DMS79 treated with DMSO at 0.1 percent for 48 hours (cell line): ENCODE results near the gene ATP2C1.

Source experiments
- DNase-seq: peaks from one replicate; lab custom pipeline; 2025; lab: John Stamatoyannopoulos, UW

Gene ATP2C1

GRCh38 chr3:130976706-130977105, 82.8 kb downstream of the ATP2C1 start:
- DNase-seq: no peak

- DNase-seq: no peak
These were observed 85.2 kb downstream of the ATP2C1 start for GRCh38 chr3:130979117-130979516.

GRCh38 chr3:130981469-130981868, 87.6 kb downstream of the ATP2C1 start:
- DNase-seq: no peak

- no peak for DNase-seq
These were observed 96.4 kb downstream of the ATP2C1 start for GRCh38 chr3:130990282-130990681.

- no peak for DNase-seq
These were observed 97.2 kb downstream of the ATP2C1 start for GRCh38 chr3:130991126-130991525.

- DNase-seq: peak; percentile 17
These were observed 98.5 kb downstream of the ATP2C1 start for GRCh38 chr3:130992344-130992743.

- DNase-seq: no peak
These were observed 103.4 kb downstream of the ATP2C1 start for GRCh38 chr3:130997289-130997688.

GRCh38 chr3:131001071-131001470, 107.2 kb downstream of the ATP2C1 start:
- DNase-seq: no peak

GRCh38 chr3:131004603-131005002, 110.7 kb downstream of the ATP2C1 start:
- DNase-seq: no peak

GRCh38 chr3:131007256-131007655, 113.4 kb downstream of the ATP2C1 start:
- no peak for DNase-seq

- no peak for DNase-seq
These were observed 113.9 kb downstream of the ATP2C1 start for GRCh38 chr3:131007782-131008181.

- DNase-seq: no peak
These were observed 114.4 kb downstream of the ATP2C1 start for GRCh38 chr3:131008326-131008725.

GRCh38 chr3:131009698-131010097, 115.8 kb downstream of the ATP2C1 start:
- no peak for DNase-seq

GRCh38 chr3:131018970-131019369, 125.1 kb downstream of the ATP2C1 start:
- DNase-seq: no peak

GRCh38 chr3:131020122-131020693, 126.3 kb downstream of the ATP2C1 start:
- no peak for DNase-seq

GRCh38 chr3:131025539-131025938, 131.7 kb downstream of the ATP2C1 start:
- no peak for DNase-seq

GRCh38 chr3:131026321-131027151, 132.7 kb downstream of the ATP2C1 start, which contains the start of the genes ASTE1 and NEK11:
ASTE1 (minus strand) TSS chr3:131026825; CDS start chr3:131025306, 1,519 bp downstream.
NEK11 (plus strand) TSS chr3:131026877; CDS start chr3:131029709, 2,832 bp downstream.
- DNase-seq: peak; percentile 90

GRCh38 chr3:131028844-131029243, 135.0 kb downstream of the ATP2C1 start:
- DNase-seq: no peak

- no peak for DNase-seq
These were observed 137.8 kb downstream of the ATP2C1 start for GRCh38 chr3:131031660-131032059.

GRCh38 chr3:131033480-131034080, 139.7 kb downstream of the ATP2C1 start:
- DNase-seq: peak; percentile 49

GRCh38 chr3:131036200-131036816, 142.4 kb downstream of the ATP2C1 start:
- no peak for DNase-seq

- no peak for DNase-seq
These were observed 143.1 kb downstream of the ATP2C1 start for GRCh38 chr3:131036986-131037385.

- no peak for DNase-seq
These were observed 144.4 kb downstream of the ATP2C1 start for GRCh38 chr3:131038326-131038725.
